GM18502 (cell line): Measurements from ENCODE around the gene SOX2.

Experiments
- ATAC-seq: cut with Tn5 transposase; IDR thresholded peaks from one replicate; pipeline ENCODE4 v1.9.1; 2021; ENCODE audit warnings: mild to moderate bottlenecking; ENCODE audit not compliant: unreplicated experiment, poor library complexity

The SOX2 gene

GRCh38 chr3:181703601-181704420 is 7.9 kb upstream of the SOX2 start:
- no peak for ATAC-seq

GRCh38 chr3:181704421-181705085 is 7.2 kb upstream of the SOX2 start:
- no peak for ATAC-seq

GRCh38 chr3:181705086-181705480 is 6.6 kb upstream of the SOX2 start:
- ATAC-seq, result no peak

- no peak for ATAC-seq
Observed at GRCh38 chr3:181707980-181708379, 3.7 kb upstream of the SOX2 start.

- peak; percentile 52 for ATAC-seq
Observed at GRCh38 chr3:181709537-181710279, 2.0 kb upstream of the SOX2 start.

GRCh38 chr3:181710345-181711291 is 1.1 kb upstream of the SOX2 start:
- no peak for ATAC-seq

- ATAC-seq, result no peak
Observed at GRCh38 chr3:181712226-181712552, 464 bp downstream of the SOX2 start.

- no peak for ATAC-seq
Observed at GRCh38 chr3:181712553-181713279, 991 bp downstream of the SOX2 start.

- ATAC-seq, result no peak
Observed at GRCh38 chr3:181713280-181713647, 1.5 kb downstream of the SOX2 start.

- no peak for ATAC-seq
Observed at GRCh38 chr3:181713676-181714612, 2.2 kb downstream of the SOX2 start.

- ATAC-seq, result no peak
Observed at GRCh38 chr3:181715571-181716340, 4.0 kb downstream of the SOX2 start.

- no peak for ATAC-seq
Observed at GRCh38 chr3:181716966-181717365, 5.2 kb downstream of the SOX2 start.

GRCh38 chr3:181717549-181718171 is 5.9 kb downstream of the SOX2 start:
- ATAC-seq, result no peak

GRCh38 chr3:181718369-181718768 is 6.6 kb downstream of the SOX2 start:
- ATAC-seq, result no peak

GRCh38 chr3:181718987-181719911 is 7.5 kb downstream of the SOX2 start:
- ATAC-seq, result no peak

GRCh38 chr3:181719991-181720680 is 8.4 kb downstream of the SOX2 start:
- no peak for ATAC-seq
